Transverse colon (tissue), 3 donors: ENCODE data around the gene PLOD2.

ENCODE experiments used
- CTCF ChIP-seq, 5 experiments: fragments of 200-600 bp in 3 of 5; fragments of 450-650 bp in 2 of 5; sonication (generic) in 3 of 5; IDR thresholded peaks; 1 replicate in 2 of 5; 2 replicates in 3 of 5; pipeline ENCODE4 v1.5.1; 2016 to 2017; ENCODE audit warnings: antibody characterized with exemption in 5 of 5, inconsistent platforms in 3 of 5, mild to moderate bottlenecking in 2 of 5, moderate library complexity in 1 of 5
- EP300 ChIP-seq: sonication (generic); formaldehyde crosslinking; IDR thresholded peaks from one replicate; pipeline ENCODE4 v1.6.1; 2017; ENCODE audit warnings: antibody characterized with exemption, low read depth

- no peak for TF ChIP-seq EP300
- TF ChIP-seq CTCF (IDR thresholded peaks at IDR 0.05), result no peak
Observed at GRCh38 chr3:146067048-146067447, 93.9 kb downstream of the PLOD2 start.
